HG03135 (cell line): ENCODE measurements around the gene INTS2.
"Not testable (repeated sequence)": the region's sequence is repeated elsewhere in the genome, so short reads cannot be mapped to it uniquely, and the experiment has no call there.

Experiments
- ATAC-seq: cut with Tn5 transposase; IDR thresholded peaks from one replicate; pipeline ENCODE4 v1.9.1; 2021; ENCODE audit warnings: mild to moderate bottlenecking, moderate library complexity; ENCODE audit not compliant: unreplicated experiment

INTS2 gene

GRCh38 chr17:61825448-61826137, 102.2 kb downstream of the INTS2 start:
- no peak for ATAC-seq

- ATAC-seq: no peak
Measured at GRCh38 chr17:61822326-61823285, 105.2 kb downstream of the INTS2 start.

- no peak for ATAC-seq
Measured at GRCh38 chr17:61821655-61822054, 106.1 kb downstream of the INTS2 start.

- ATAC-seq: not testable (repeated sequence)
Measured at GRCh38 chr17:61819265-61819664, 108.5 kb downstream of the INTS2 start.

- ATAC-seq: no peak
Measured at GRCh38 chr17:61818225-61818624, 109.6 kb downstream of the INTS2 start.

GRCh38 chr17:61817452-61817851, 110.3 kb downstream of the INTS2 start:
- ATAC-seq: no peak

- no peak for ATAC-seq
Measured at GRCh38 chr17:61816538-61816937, 111.2 kb downstream of the INTS2 start.

- ATAC-seq: no peak
Measured at GRCh38 chr17:61815863-61816503, 111.8 kb downstream of the INTS2 start.
